LHCN-M2 (cell line): ENCODE measurements around the gene MIAT. TPM values are rescaled to one million over a fixed set of nuclear protein-coding genes. Genes with fewer than 3 reads are reported as not detected.

Experiments used
- total RNA-seq: library from RNA; depleted of rRNA; stranded (reverse); fragments of >200 nt; gene quantifications from 2 replicates; pipeline ENCODE4 v1.2.3, GENCODE V29; 2014; rRNA removed

Gene MIAT
- total RNA-seq, 1 experiment from 2014 or later, result 0.17 TPM

Other genes with a start within 250 kb of the MIAT start
- gene ASPHD2, start 228.3 kb upstream of the MIAT start, total RNA-seq, result 2.0 and 2.4 TPM in 2 replicates
- 24.3 and 42.3 TPM in 2 replicates for gene HPS4, start 173.8 kb upstream of the MIAT start, total RNA-seq
- 17.1 and 20.4 TPM in 2 replicates for gene SRRD, start 173.7 kb upstream of the MIAT start, total RNA-seq
- 28.3 and 28.5 TPM in 2 replicates for gene TFIP11, start 145.1 kb upstream of the MIAT start, total RNA-seq
- 20.1 and 30.0 TPM in 2 replicates for gene TPST2, start 67.5 kb upstream of the MIAT start, total RNA-seq
- gene CRYBB1, start 39.6 kb upstream of the MIAT start, total RNA-seq, result not detected in 2 replicates
- gene CRYBA4, start 35.6 kb upstream of the MIAT start, total RNA-seq, result not detected in 2 replicates